ENCODE data around the gene GTPBP8. TPM values are rescaled to one million over a fixed set of nuclear protein-coding genes. Genes with fewer than 3 reads are reported as not detected.

Gene GTPBP8
- total RNA-seq, 1 experiment from 2014 or later = 16.4 TPM

- TF ChIP-seq EZH2phosphoT487 (IDR thresholded peaks at IDR 0.05; ENCODE audit: borderline replicate concordance) (no peak), TCF7L2 (IDR thresholded peaks at IDR 0.05; ENCODE audit: borderline replicate concordance, extremely low read depth, insufficient read depth, insufficient read length) (no peak), REST (IDR thresholded peaks at IDR 0.05; ENCODE audit: low read depth) (no peak), POLR2AphosphoS5 (IDR thresholded peaks at IDR 0.05; ENCODE audit: low read depth, low read length) (no peak), MAX (IDR thresholded peaks at IDR 0.05) (no peak), FOSL1 (IDR thresholded peaks at IDR 0.05; ENCODE audit: low read depth) (no peak)
These were observed 23.0 kb upstream of the GTPBP8 start (continued) for GRCh38 chr3:112967828-112968227.

GRCh38 chr3:112972158-112972557, 18.6 kb upstream of the GTPBP8 start:
- H3K27me3 ChIP-seq (ENCODE audit: insufficient read depth, low read length) = 0 out of 2 replicates have a peak, but pooled peaks cover 4% of the 10 kb centered on the region
- ChIA-PET RAD21 (ENCODE audit: low non-redundant PET in 1 of 2, low total read pairs in 2 of 2, uncharacterized antibody in 2 of 2, unreplicated experiment in 2 of 2) (no interaction called here), CTCF (no interaction called here), POLR2A (no interaction called here)
- BruUV-seq (replicated peaks) = no TSS peak
- TF ChIP-seq RAD21 (IDR thresholded peaks at IDR 0.05; ENCODE audit: low read depth) (peak; percentile 31; the same call in 1 of the 2 replicates), FOSL1 (IDR thresholded peaks at IDR 0.05; ENCODE audit: low read depth) (no peak)
- no peaks in the 10 kb centered on the region for H3K36me3 ChIP-seq (ENCODE audit: control insufficient read depth in 1 of 2, insufficient read depth in 2 of 2, low read length in 2 of 2)
- no peaks in the 10 kb centered on the region for H4K20me1 ChIP-seq (ENCODE audit: insufficient read depth)
- intact Hi-C loops (cut with micrococcal nuclease) = loop anchor here (10.0 kb wide), 1 partner anchor 857 kb away; no protein-coding TSS in a partner anchor
- H3K4me2 ChIP-seq (ENCODE audit: low read length) = no peak overlapping the region
- H3K27ac ChIP-seq (ENCODE audit: low read depth, low read length) = no peak overlapping the region
- DNase-seq (ENCODE audit: low read depth, low spot score) (no peak), ATAC-seq (no peak)
- H3K4me1 ChIP-seq (ENCODE audit: control insufficient read depth in 1 of 2, insufficient read depth in 2 of 2, low read length in 2 of 2) = no peaks in the 10 kb centered on the region
- no peak overlapping the region for H2AFZ ChIP-seq (ENCODE audit: low read depth, low read length, poor library complexity, severe bottlenecking)
- H3K9me2 ChIP-seq (ENCODE audit: insufficient read depth) = no peaks in the 10 kb centered on the region
- H3K9me3 ChIP-seq (ENCODE audit: control insufficient read depth in 1 of 2, insufficient read depth in 1 of 2, low read depth in 1 of 2, low read length in 2 of 2) = no peaks in the 10 kb centered on the region
- no peak overlapping the region for H3K9ac ChIP-seq (ENCODE audit: low read length)
- no peaks in the 10 kb centered on the region for H3K79me2 ChIP-seq (ENCODE audit: insufficient read depth, low read length)
- H3K4me3 ChIP-seq (replicated peaks in 1 of 2; ENCODE audit: low read depth in 1 of 2, low read length in 2 of 2) = no peak overlapping the region

Data from HCT116 (cell line).